DMS153 treated with DMSO at 0.1 percent for 48 hours (cell line): ENCODE measurements around the gene SLC66A2.

Source experiments
- DNase-seq: peaks from one replicate; lab custom pipeline; 2025; ENCODE audit not compliant: unreplicated experiment; lab: John Stamatoyannopoulos, UW

SLC66A2 gene

DNA sequence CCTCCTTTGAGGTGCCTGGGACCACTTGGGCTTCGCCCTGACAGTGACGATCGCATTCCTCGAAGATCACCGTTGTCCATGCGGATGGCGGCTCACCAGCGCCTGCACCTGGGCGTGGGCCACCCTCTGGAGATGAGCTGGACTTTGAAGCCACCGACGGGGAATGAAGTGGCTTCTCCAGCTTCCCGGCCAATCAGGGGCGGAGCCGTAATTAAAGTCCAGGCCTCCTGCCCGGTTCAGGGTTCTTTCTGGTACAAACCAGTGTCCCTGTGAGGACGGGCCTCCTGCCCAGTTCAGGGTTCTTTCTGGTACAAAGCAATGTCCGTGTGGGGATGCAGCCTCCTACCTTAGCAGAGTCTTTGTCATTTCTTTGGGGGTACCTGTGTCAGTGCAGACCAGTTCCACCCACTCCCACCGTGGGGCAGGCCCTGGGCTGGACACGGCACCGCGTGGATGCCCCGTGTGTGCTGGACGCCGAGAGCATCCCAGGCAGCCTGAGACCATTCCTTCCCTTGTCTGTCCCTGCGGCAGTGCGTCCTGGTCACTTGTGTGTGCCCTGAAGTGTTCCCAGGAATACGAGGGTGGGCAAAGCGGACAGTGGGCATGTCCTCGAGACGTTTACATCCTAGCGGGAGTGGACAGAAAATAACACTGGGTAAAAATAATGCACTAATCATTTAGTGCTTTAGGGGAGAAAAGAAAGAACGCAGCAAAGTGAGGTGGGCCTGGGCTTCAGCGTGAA is 98.7 kb downstream of the SLC66A2 start:
- no peak for DNase-seq
